Astrocyte (in vitro differentiated cells and primary cell): ENCODE results near the gene RGS19.

Experiments used
- CTCF ChIP-seq: IDR thresholded peaks from 2 replicates; pipeline ENCODE4 v1.5.1; 2011; ENCODE audit warnings: low read depth, mild to moderate bottlenecking, inconsistent platforms, low read length, moderate library complexity; ENCODE audit not compliant: insufficient read depth
- EZH2 ChIP-seq: IDR thresholded peaks from 2 replicates; pipeline ENCODE4 v1.6.1; 2012; ENCODE audit warnings: mild to moderate bottlenecking, low read length, inconsistent platforms; ENCODE audit not compliant: insufficient read depth

DNA sequence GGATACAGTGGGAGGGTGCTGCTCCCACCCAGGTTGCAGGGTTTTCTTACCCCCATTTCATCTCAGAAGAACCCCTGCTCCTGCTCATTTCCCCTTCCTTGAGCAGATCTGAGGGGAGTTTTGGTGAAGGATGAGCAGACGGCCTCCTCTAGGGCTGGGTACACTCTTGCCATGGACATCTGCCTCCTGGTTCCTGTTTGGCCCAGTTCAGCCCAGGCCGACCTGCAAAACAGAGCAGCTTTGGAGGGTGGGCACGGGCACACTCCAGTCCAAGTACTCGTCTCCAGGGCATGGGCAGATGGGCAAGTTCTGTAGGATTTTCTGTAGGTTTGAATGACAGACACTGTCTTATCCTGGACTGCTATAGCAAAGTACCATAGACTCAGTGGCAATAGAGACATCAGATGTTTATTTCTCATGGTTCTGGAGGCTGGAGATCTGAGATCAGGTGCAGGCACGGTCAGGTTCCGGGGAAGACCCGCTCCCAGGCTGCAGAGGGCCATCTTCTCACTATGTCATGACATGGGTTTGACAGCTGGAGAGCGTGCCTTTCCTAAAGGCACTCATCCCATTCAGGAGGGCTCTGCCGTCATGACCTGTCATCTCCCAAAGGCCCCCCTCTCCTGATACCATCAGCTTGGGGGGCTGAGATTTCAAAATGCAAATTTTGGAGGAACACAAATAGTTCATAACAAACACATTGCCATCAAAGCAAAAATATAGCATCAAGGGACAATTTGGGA, 21.8 kb upstream of the RGS19 start:
- no peak for TF ChIP-seq CTCF
- no peak for TF ChIP-seq EZH2
